Suprapubic skin (tissue), 4 donors: ENCODE results near the gene TDRD9.

Experiments
- POLR2A ChIP-seq, 2 donors: fragments of 450-650 bp; IDR thresholded peaks; one replicate each; pipeline ENCODE4 v1.6.1; 2017; ENCODE audit warnings: antibody characterized with exemption in 2 of 2, mild to moderate bottlenecking in 2 of 2, moderate library complexity in 2 of 2
- POLR2AphosphoS5 ChIP-seq, 3 donors: sonication (generic); formaldehyde crosslinking; IDR thresholded peaks; one replicate each; pipeline ENCODE4 v1.6.1; 2017; ENCODE audit warnings: antibody characterized with exemption in 3 of 3
- TF ChIP-seq, protein P1 (sequence below), 2 donors: fragments of 200-600 bp in 1 of 2; fragments of 450-650 bp in 1 of 2; sonication (generic) in 1 of 2; IDR thresholded peaks; one replicate each; pipeline ENCODE4 v1.5.1; 2016 to 2019; ENCODE audit warnings: antibody characterized with exemption in 2 of 2, mild to moderate bottlenecking in 1 of 2, moderate library complexity in 1 of 2

DNA sequence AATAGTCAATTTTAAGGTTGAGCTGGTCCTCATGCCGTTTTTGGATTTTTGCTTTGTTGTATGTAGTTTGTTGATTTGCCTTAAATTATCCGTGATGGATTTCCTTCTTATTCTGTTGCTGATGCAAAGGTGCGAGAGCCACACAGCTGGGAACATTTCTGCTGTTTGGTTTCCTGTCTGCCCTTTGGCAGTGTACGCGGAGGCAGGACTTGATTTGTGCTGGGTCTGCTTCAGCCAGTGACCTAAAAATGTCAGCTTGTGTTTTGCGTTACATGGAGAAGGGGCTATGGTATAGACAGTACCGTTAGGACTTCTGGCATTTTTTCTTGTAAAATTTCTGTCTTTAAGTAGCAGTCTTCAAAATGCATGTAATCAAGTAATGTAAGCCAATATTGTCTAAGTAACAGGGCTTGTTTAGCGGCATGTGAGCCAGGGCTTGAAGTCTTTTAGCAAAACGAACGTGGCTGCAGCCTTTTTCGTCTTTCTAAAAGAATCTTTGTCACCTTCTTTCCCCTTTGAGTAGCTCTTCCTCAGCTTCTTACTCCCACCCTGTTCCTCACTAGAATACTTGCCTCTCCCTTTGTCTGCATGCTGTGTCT is 32.3 kb downstream of the TDRD9 start:
- TF ChIP-seq POLR2A (IDR thresholded peaks at IDR 0.05) = no peak
- TF ChIP-seq, protein P1, sequence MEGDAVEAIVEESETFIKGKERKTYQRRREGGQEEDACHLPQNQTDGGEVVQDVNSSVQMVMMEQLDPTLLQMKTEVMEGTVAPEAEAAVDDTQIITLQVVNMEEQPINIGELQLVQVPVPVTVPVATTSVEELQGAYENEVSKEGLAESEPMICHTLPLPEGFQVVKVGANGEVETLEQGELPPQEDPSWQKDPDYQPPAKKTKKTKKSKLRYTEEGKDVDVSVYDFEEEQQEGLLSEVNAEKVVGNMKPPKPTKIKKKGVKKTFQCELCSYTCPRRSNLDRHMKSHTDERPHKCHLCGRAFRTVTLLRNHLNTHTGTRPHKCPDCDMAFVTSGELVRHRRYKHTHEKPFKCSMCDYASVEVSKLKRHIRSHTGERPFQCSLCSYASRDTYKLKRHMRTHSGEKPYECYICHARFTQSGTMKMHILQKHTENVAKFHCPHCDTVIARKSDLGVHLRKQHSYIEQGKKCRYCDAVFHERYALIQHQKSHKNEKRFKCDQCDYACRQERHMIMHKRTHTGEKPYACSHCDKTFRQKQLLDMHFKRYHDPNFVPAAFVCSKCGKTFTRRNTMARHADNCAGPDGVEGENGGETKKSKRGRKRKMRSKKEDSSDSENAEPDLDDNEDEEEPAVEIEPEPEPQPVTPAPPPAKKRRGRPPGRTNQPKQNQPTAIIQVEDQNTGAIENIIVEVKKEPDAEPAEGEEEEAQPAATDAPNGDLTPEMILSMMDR (IDR thresholded peaks at IDR 0.05) = no peak
- TF ChIP-seq POLR2AphosphoS5 (IDR thresholded peaks at IDR 0.05) = no peak
